GM12878 (cell line): ENCODE measurements around the gene ASB6. TPM values are rescaled to one million over a fixed set of nuclear protein-coding genes. Genes with fewer than 3 reads are reported as not detected.

Experiments used
- EGR1 ChIP-seq, 2 experiments: IDR thresholded peaks; 1 replicate in 1 of 2; 2 replicates in 1 of 2; pipeline ENCODE4 v1.6.1; 2011 to 2012; ENCODE audit warnings: low read depth in 2 of 2, low read length in 2 of 2, borderline replicate concordance in 1 of 2, mild to moderate bottlenecking in 1 of 2, moderate library complexity in 1 of 2
- EZH2 ChIP-seq: IDR thresholded peaks from 2 replicates; pipeline ENCODE4 v1.6.1; 2012; ENCODE audit warnings: low read depth, mild to moderate bottlenecking, control low read depth, inconsistent platforms, low read length, borderline replicate concordance; ENCODE audit not compliant: control insufficient read depth
- HDAC2 ChIP-seq: fragments of 200-600 bp; sonication (generic); IDR thresholded peaks from 2 replicates; pipeline ENCODE4 v1.6.1; 2017
- JUND ChIP-seq: IDR thresholded peaks from 2 replicates; pipeline ENCODE4 v1.6.1; 2012; ENCODE audit warnings: low read depth, mild to moderate bottlenecking, low read length, improper control_type of control experiment, moderate library complexity
- RFX5 ChIP-seq: IDR thresholded peaks from 2 replicates; pipeline ENCODE4 v1.6.1; 2011; ENCODE audit warnings: low read depth, low read length, improper control_type of control experiment
- SKIL ChIP-seq: fragments of 450-650 bp; IDR thresholded peaks from 2 replicates; pipeline ENCODE4 v1.6.1; 2017; ENCODE audit warnings: mild to moderate bottlenecking, low read depth, inconsistent platforms; ENCODE audit not compliant: poor library complexity, severe bottlenecking
- SRF ChIP-seq, 2 experiments: IDR thresholded peaks; 2 replicates each; pipeline ENCODE4 v1.6.1; 2011; ENCODE audit warnings: low read depth in 2 of 2, low read length in 2 of 2, mild to moderate bottlenecking in 1 of 2, moderate library complexity in 1 of 2
- polyA plus RNA-seq, 11 experiments: library from polyadenylated mRNA; depleted of rRNA in 4 of 11; unstranded in 6 of 11; stranded (reverse) in 5 of 11; fragments of >200 nt; fragmentation: Nextera tagmentation in 4 of 11; fragmentation: Illumina TruSeq in 1 of 11; extraction: Ambion mirVana in 4 of 11; extraction: Trizol in 1 of 11; gene quantifications; 1 replicate in 1 of 11; 2 replicates in 10 of 11; pipeline versions ENCODE4 v1.2.1 to v1.2.3, GENCODE V29; 2011 to 2016; ENCODE audit warnings: inconsistent platforms in 2 of 11, missing spikeins in 2 of 11, low read depth in 1 of 11
- total RNA-seq, 4 experiments: library from RNA; depleted of rRNA in 3 of 4; stranded (reverse); fragments of >200 nt in 3 of 4; fragmentation: Illumina TruSeq in 1 of 4; extraction: Trizol in 1 of 4; gene quantifications; 2 replicates each; pipeline versions ENCODE4 v1.2.1 to v1.2.3, GENCODE V29; 2013 to 2021
- TF ChIP-seq, protein P1 (sequence below): IDR thresholded peaks from 2 replicates; pipeline ENCODE4 v1.6.1; 2011; ENCODE audit warnings: mild to moderate bottlenecking, low read depth, low read length, moderate library complexity; ENCODE audit not compliant: insufficient replicate concordance

The ASB6 gene
- total and polyA plus RNA-seq, 10 of the 15 experiments (the other 5 are each of a cell fraction or from before 2014, with no cell fraction given): 0.80 to 18.2 (median 9.9) TPM

DNA sequence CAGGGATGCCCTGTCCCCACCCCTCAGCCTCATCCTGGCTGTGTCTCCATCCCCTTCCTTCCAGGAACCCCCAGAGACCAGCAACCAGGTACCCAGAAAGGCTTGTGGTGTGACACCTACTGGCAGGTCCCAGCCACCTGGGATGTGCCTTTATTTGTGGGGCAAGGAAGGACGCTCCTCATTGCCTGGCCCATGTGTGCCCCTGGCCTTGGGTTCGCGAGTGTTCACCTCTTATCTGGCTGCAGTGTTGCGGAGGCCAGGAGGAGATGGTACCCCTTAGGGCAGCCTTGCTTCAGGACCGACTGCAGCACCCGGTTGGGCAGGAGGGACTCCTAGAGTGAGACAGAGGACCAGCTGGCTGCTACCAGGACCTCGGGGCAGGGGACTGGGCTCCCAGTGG is 29.8 kb downstream of the ASB6 start (continued):
- TF ChIP-seq, protein P1, sequence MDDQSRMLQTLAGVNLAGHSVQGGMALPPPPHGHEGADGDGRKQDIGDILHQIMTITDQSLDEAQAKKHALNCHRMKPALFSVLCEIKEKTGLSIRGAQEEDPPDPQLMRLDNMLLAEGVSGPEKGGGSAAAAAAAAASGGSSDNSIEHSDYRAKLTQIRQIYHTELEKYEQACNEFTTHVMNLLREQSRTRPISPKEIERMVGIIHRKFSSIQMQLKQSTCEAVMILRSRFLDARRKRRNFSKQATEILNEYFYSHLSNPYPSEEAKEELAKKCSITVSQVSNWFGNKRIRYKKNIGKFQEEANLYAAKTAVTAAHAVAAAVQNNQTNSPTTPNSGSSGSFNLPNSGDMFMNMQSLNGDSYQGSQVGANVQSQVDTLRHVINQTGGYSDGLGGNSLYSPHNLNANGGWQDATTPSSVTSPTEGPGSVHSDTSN: no peak
- TF ChIP-seq SRF (IDR thresholded peaks at IDR 0.05; ENCODE audit: low read depth in 2 of 2, low read length in 2 of 2): no peak
- no peak for TF ChIP-seq EGR1 (IDR thresholded peaks at IDR 0.05; ENCODE audit: borderline replicate concordance in 1 of 2, low read depth in 2 of 2, low read length in 2 of 2)
- TF ChIP-seq EZH2: no peak
- no peak for TF ChIP-seq HDAC2
- no peak for TF ChIP-seq SKIL
- TF ChIP-seq RFX5: no peak
- TF ChIP-seq JUND: no peak
